EL (cell line): ENCODE measurements around the gene ZNF609.
"Not testable (repeated sequence)": the region's sequence is repeated elsewhere in the genome, so short reads cannot be mapped to it uniquely, and the experiment has no call there.

ENCODE experiments used
- DNase-seq: peaks from one replicate; pipeline ENCODE4 v3.0.0-alpha.2; 2016

ZNF609 gene

GRCh38 chr15:64630396-64631107 lies 170.2 kb downstream of the ZNF609 start:
- no peak for DNase-seq

- DNase-seq, result not testable (repeated sequence)
Measured at GRCh38 chr15:64632639-64633038, 172.3 kb downstream of the ZNF609 start.

- no peak for DNase-seq
Measured at GRCh38 chr15:64633332-64633731, 173.0 kb downstream of the ZNF609 start.

GRCh38 chr15:64634027-64634426 lies 173.6 kb downstream of the ZNF609 start:
- DNase-seq, result no peak

- no peak for DNase-seq
Measured at GRCh38 chr15:64634576-64635498, 174.5 kb downstream of the ZNF609 start.

GRCh38 chr15:64635499-64636495 lies 175.4 kb downstream of the ZNF609 start:
- peak; percentile 27 for DNase-seq

GRCh38 chr15:64636556-64636955 lies 176.2 kb downstream of the ZNF609 start:
- DNase-seq, result no peak

- DNase-seq, result no peak
Measured at GRCh38 chr15:64637412-64637811, 177.0 kb downstream of the ZNF609 start.

- not testable (repeated sequence) for DNase-seq
Measured at GRCh38 chr15:64639744-64640143, 179.4 kb downstream of the ZNF609 start.

GRCh38 chr15:64640146-64640871 lies 179.9 kb downstream of the ZNF609 start:
- peak; percentile 31 for DNase-seq

GRCh38 chr15:64642875-64643274 lies 182.5 kb downstream of the ZNF609 start:
- DNase-seq, result no peak

GRCh38 chr15:64643685-64644084 lies 183.3 kb downstream of the ZNF609 start:
- no peak for DNase-seq

- DNase-seq, result not testable (repeated sequence)
Measured at GRCh38 chr15:64644811-64645210, 184.4 kb downstream of the ZNF609 start.

GRCh38 chr15:64645995-64646394 lies 185.6 kb downstream of the ZNF609 start:
- DNase-seq, result no peak

- no peak for DNase-seq
Measured at GRCh38 chr15:64647367-64647766, 187.0 kb downstream of the ZNF609 start.

GRCh38 chr15:64650552-64650951 lies 190.2 kb downstream of the ZNF609 start:
- DNase-seq, result no peak

- DNase-seq, result no peak
Measured at GRCh38 chr15:64651601-64652191, 191.3 kb downstream of the ZNF609 start.

- no peak for DNase-seq
Measured at GRCh38 chr15:64653757-64654156, 193.4 kb downstream of the ZNF609 start.

- no peak for DNase-seq
Measured at GRCh38 chr15:64656508-64656907, 196.1 kb downstream of the ZNF609 start.

- no peak for DNase-seq
Measured at GRCh38 chr15:64665179-64665578, 204.8 kb downstream of the ZNF609 start.

GRCh38 chr15:64667736-64668161 lies 207.4 kb downstream of the ZNF609 start:
- DNase-seq, result peak; percentile 61

GRCh38 chr15:64673866-64674265 lies 213.5 kb downstream of the ZNF609 start:
- DNase-seq, result no peak
